Activated CD4-positive, alpha-beta memory T cell treated with anti-CD3 and anti-CD28 coated beads, Interleukin-2, amount 10 ng/mL, durations not matched to agents 7 days and 5 days (primary cell): ENCODE data around the gene METRN. TPM values are rescaled to one million over a fixed set of nuclear protein-coding genes. Genes with fewer than 3 reads are reported as not detected.

Source experiments
- CTCF ChIA-PET: fragments of 350-600 bp; sonication (Branson Sonifier 250); formaldehyde crosslinking; loops from one replicate; lab custom pipeline; 2021; ENCODE audit warnings: antibody characterized with exemption, inconsistent platforms; lab: Charles Lee
- POLR2A ChIA-PET: fragments of 350-600 bp; sonication (Branson Sonifier 250); formaldehyde crosslinking; loops from one replicate; lab custom pipeline; 2021; ENCODE audit warnings: antibody characterized with exemption; lab: Charles Lee
- DNase-seq: peaks from one replicate; pipeline ENCODE4 v3.0.0-alpha.2; 2020
- H3K27ac Mint-ChIP-seq: one replicate; pipeline ENCODE4 v1.8.0; 2021; ENCODE audit warnings: mild to moderate bottlenecking, mixed read lengths
- H3K27me3 Mint-ChIP-seq: one replicate; pipeline ENCODE4 v1.8.0; 2021; ENCODE audit warnings: mixed read lengths
- H3K36me3 Mint-ChIP-seq: one replicate; pipeline ENCODE4 v1.8.0; 2021; ENCODE audit warnings: low read depth, mixed read lengths
- H3K4me1 Mint-ChIP-seq: one replicate; pipeline ENCODE4 v1.8.0; 2021; ENCODE audit warnings: mixed read lengths
- H3K4me3 Mint-ChIP-seq: one replicate; pipeline ENCODE4 v1.8.0; 2021; ENCODE audit warnings: mild to moderate bottlenecking, mixed read lengths
- H3K9me3 Mint-ChIP-seq: one replicate; pipeline ENCODE4 v1.8.0; 2021; ENCODE audit warnings: mixed read lengths
- total RNA-seq, 2 experiments: library from RNA; stranded (reverse); gene quantifications; one replicate each; pipeline ENCODE4 v1.2.3, GENCODE V29; 2021

Gene METRN
- total RNA-seq, 2 experiments from 2014 or later = 4.4 to 6.2 TPM

GRCh38 chr16:764848-765487, 50.0 kb downstream of the METRN start:
- H3K27ac Mint-ChIP-seq = no peak overlapping the region
- H3K9me3 Mint-ChIP-seq = no peaks in the 10 kb centered on the region
- no peak overlapping the region for H3K4me3 Mint-ChIP-seq
- CTCF ChIA-PET = no interaction called here
- no peaks in the 10 kb centered on the region for H3K36me3 Mint-ChIP-seq
- POLR2A ChIA-PET = no interaction called here
- H3K4me1 Mint-ChIP-seq = no peaks in the 10 kb centered on the region
- DNase-seq = no peak
- H3K27me3 Mint-ChIP-seq = no peaks in the 10 kb centered on the region

- H3K27ac Mint-ChIP-seq = no peak overlapping the region
- no peaks in the 10 kb centered on the region for H3K27me3 Mint-ChIP-seq
- POLR2A ChIA-PET = interaction anchor here (0.7 kb wide), 1 partner anchor 13 kb away, joined by 3 read pairs; no protein-coding TSS in a partner anchor
- no peak overlapping the region for H3K4me3 Mint-ChIP-seq
- no peaks in the 10 kb centered on the region for H3K9me3 Mint-ChIP-seq
- DNase-seq = no peak
- H3K4me1 Mint-ChIP-seq = no peaks in the 10 kb centered on the region
- CTCF ChIA-PET = interaction anchor here (1.5 kb wide), 1 partner anchor 25 kb away, joined by 3 read pairs; the partner anchor contains the start of gene CIAO3
- H3K36me3 Mint-ChIP-seq = no peaks in the 10 kb centered on the region
Observed at GRCh38 chr16:765488-765865, 50.6 kb downstream of the METRN start.

GRCh38 chr16:766008-766819, 51.3 kb downstream of the METRN start:
- H3K4me1 Mint-ChIP-seq = no peaks in the 10 kb centered on the region
- H3K36me3 Mint-ChIP-seq = no peaks in the 10 kb centered on the region
- H3K27me3 Mint-ChIP-seq = no peaks in the 10 kb centered on the region
- CTCF ChIA-PET = interaction anchor here (1.5 kb wide), 1 partner anchor 26 kb away, joined by 3 read pairs; the partner anchor contains the start of gene CIAO3
- H3K4me3 Mint-ChIP-seq = no peak overlapping the region
- no peak for DNase-seq
- H3K27ac Mint-ChIP-seq = no peak overlapping the region
- POLR2A ChIA-PET = interaction anchor here (0.7 kb wide), 1 partner anchor 12 kb away, joined by 3 read pairs; no protein-coding TSS in a partner anchor
- H3K9me3 Mint-ChIP-seq = no peaks in the 10 kb centered on the region

- H3K27ac Mint-ChIP-seq = no peak overlapping the region
- POLR2A ChIA-PET = no interaction called here
- H3K4me3 Mint-ChIP-seq = no peak overlapping the region
- DNase-seq = no peak
- H3K9me3 Mint-ChIP-seq = no peaks in the 10 kb centered on the region
- H3K27me3 Mint-ChIP-seq = no peaks in the 10 kb centered on the region
- H3K36me3 Mint-ChIP-seq = no peaks in the 10 kb centered on the region
- no peaks in the 10 kb centered on the region for H3K4me1 Mint-ChIP-seq
- CTCF ChIA-PET = interaction anchor here (1.5 kb wide), 1 partner anchor 27 kb away, joined by 3 read pairs; the partner anchor contains the start of gene CIAO3
Observed at GRCh38 chr16:766820-767640, 52.1 kb downstream of the METRN start.

GRCh38 chr16:767743-768235, 52.9 kb downstream of the METRN start:
- no peaks in the 10 kb centered on the region for H3K9me3 Mint-ChIP-seq
- H3K27me3 Mint-ChIP-seq = no peaks in the 10 kb centered on the region
- ChIA-PET CTCF (no interaction called here), POLR2A (no interaction called here)
- no peak for DNase-seq
- H3K36me3 Mint-ChIP-seq = no peaks in the 10 kb centered on the region
- H3K4me1 Mint-ChIP-seq = no peaks in the 10 kb centered on the region
- no peak overlapping the region for H3K4me3 Mint-ChIP-seq
- no peak overlapping the region for H3K27ac Mint-ChIP-seq

GRCh38 chr16:768428-768827, 53.5 kb downstream of the METRN start:
- Mint-ChIP-seq H3K4me1 (no peaks in the 10 kb centered on the region), H3K27me3 (no peaks in the 10 kb centered on the region), H3K36me3 (no peaks in the 10 kb centered on the region), H3K9me3 (no peaks in the 10 kb centered on the region), H3K4me3 (no peak overlapping the region), H3K27ac (no peak overlapping the region)
- POLR2A ChIA-PET = no interaction called here
- no peak for DNase-seq
- CTCF ChIA-PET = no interaction called here

Other genes with a start within 250 kb of the METRN start
- 10 to 100 TPM; 91.7 to 93.4 TPM for gene CAPN15, start 187.4 kb upstream of the METRN start, total RNA-seq
- gene PRR35, start 154.7 kb upstream of the METRN start, total RNA-seq = not detected
- 1 to 10 TPM; 2.3 to 2.6 TPM for gene NHLRC4, start 148.1 kb upstream of the METRN start, total RNA-seq
- gene PIGQ, start 145.2 kb upstream of the METRN start, total RNA-seq = 10 to 100 TPM; 33.7 to 35.1 TPM
- 10 to 100 TPM; 12.2 to 14.2 TPM for gene RAB40C, start 125.1 kb upstream of the METRN start, total RNA-seq
- gene WFIKKN1, start 84.1 kb upstream of the METRN start, total RNA-seq = under 1 TPM; 0.10 to 0.13 TPM
- 10 to 100 TPM; 66.6 to 67.5 TPM for gene METTL26, start 78.8 kb upstream of the METRN start, total RNA-seq
- gene MCRIP2, start 73.3 kb upstream of the METRN start, total RNA-seq = 10 to 100 TPM; 20.3 to 22.8 TPM
- gene WDR90, start 65.8 kb upstream of the METRN start, total RNA-seq = 10 to 100 TPM; 58.0 to 58.4 TPM
- 100 to 1,000 TPM; 140 to 141 TPM for gene RHOT2, start 47.0 kb upstream of the METRN start, total RNA-seq
- gene RHBDL1, start 39.4 kb upstream of the METRN start, total RNA-seq = 1 to 10 TPM; 1.5 TPM
- gene STUB1, start 34.7 kb upstream of the METRN start, total RNA-seq = 10 to 100 TPM; 63.9 to 78.3 TPM
- 10 to 100 TPM; 27.1 to 27.2 TPM for gene JMJD8, start 30.8 kb upstream of the METRN start, total RNA-seq
- 10 to 100 TPM; 18.1 to 18.7 TPM for gene WDR24, start 24.7 kb upstream of the METRN start, total RNA-seq
- 10 to 100 TPM; 30.9 to 34.6 TPM for gene FBXL16, start 9.3 kb upstream of the METRN start, total RNA-seq
- 1 to 10 TPM; 8.4 to 9.3 TPM for gene ANTKMT, start 6.0 kb downstream of the METRN start, total RNA-seq
- gene CCDC78, start 11.3 kb downstream of the METRN start, total RNA-seq = 1 to 10 TPM; 1.9 to 2.3 TPM
- 1 to 10 TPM; 8.9 to 9.1 TPM for gene HAGHL, start 12.0 kb downstream of the METRN start, total RNA-seq
- gene CIAO3, start 25.9 kb downstream of the METRN start, total RNA-seq = 10 to 100 TPM; 34.0 to 34.8 TPM
- gene MSLN, start 45.6 kb downstream of the METRN start, total RNA-seq = not detected
- gene RPUSD1, start 73.3 kb downstream of the METRN start, total RNA-seq = 10 to 100 TPM; 22.2 to 22.3 TPM
- gene CHTF18, start 73.5 kb downstream of the METRN start, total RNA-seq = 10 to 100 TPM; 77.6 to 80.0 TPM
- gene GNG13, start 85.6 kb downstream of the METRN start, total RNA-seq = not detected